HG03045 (cell line): ENCODE measurements around the gene AP3S1.
"Not testable (repeated sequence)": the region's sequence is repeated elsewhere in the genome, so short reads cannot be mapped to it uniquely, and the experiment has no call there.

ENCODE experiments used
- ATAC-seq: cut with Tn5 transposase; IDR thresholded peaks from one replicate; pipeline ENCODE4 v1.9.1; 2021; ENCODE audit warnings: mild to moderate bottlenecking, moderate library complexity; ENCODE audit not compliant: unreplicated experiment

AP3S1 gene

DNA sequence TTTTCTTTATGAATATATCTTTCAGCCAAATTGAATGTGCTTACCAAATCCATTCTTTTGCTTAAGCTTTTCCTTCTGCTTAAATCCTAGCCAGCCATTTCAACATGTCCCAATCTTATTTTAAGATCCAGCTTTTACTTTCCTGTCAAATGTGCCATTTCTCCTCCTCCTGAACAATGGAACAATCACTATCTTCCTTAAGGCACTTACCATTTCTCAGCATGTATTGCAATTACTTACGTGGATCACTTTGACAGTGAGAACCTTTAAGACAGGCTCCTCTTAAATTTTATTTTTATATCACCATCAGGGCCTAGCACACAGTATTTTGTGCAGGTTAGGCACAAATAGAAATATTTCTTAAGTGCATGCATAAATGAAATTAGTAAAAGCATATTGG is 20.9 kb upstream of the AP3S1 start:
- ATAC-seq: no peak

DNA sequence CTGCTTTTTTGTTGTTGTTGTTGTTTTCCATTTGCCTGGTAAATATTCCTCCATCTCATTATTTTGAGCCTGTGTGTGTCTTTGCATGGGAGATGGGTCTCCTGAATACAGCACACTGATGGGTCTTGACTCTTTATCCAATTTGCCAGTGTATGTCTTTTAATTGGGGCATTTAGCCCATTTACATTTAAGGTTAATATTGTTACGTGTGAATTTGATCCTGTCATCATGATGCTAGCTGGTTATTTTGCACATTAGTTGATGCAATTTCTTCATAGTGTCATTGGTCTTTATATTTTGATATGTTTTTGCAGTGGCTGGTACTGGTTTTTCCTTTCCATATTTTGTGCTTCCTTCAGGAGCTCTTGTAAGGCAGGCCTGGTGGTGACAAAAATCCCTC is 16.8 kb upstream of the AP3S1 start:
- ATAC-seq: not testable (repeated sequence)

DNA sequence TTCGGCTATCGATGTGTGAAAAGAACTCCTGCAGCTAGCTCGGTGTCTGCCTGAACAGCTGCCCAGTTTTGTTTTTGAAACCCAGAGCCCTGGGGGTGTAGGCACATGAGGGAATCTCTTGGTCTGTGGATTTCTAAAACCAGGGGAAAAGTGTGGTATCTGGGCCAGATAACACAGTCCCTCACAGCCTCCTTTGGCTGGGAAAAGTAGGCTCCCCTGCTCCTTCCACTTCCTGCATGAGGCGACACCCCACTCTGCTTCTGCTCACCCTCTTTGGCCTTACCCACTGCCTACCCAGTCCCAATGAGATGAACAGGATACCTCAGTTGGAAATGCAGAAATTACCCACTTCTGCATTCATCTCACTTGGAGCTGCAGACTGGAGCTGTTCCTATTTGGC is 15.8 kb upstream of the AP3S1 start:
- no peak for ATAC-seq

DNA sequence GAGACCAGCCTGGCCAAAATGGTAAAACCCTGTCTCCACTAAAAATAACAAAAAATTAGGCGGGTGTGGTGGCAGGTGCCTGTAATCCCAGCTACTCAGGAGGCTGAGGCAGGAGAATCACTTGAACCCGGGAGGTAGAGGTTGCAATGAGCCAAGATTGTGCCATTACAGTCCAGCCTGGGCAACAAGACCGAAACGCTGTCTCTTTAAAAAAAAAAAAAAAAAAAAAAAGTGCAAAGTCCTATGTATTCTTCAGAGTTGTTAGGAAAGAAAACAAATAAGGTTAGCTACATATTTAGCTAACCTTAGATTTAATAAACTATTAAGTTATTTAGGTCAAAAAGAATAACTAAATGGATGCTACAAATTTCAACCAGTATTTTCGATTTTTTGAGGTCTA is 11.8 kb upstream of the AP3S1 start:
- ATAC-seq: no peak

DNA sequence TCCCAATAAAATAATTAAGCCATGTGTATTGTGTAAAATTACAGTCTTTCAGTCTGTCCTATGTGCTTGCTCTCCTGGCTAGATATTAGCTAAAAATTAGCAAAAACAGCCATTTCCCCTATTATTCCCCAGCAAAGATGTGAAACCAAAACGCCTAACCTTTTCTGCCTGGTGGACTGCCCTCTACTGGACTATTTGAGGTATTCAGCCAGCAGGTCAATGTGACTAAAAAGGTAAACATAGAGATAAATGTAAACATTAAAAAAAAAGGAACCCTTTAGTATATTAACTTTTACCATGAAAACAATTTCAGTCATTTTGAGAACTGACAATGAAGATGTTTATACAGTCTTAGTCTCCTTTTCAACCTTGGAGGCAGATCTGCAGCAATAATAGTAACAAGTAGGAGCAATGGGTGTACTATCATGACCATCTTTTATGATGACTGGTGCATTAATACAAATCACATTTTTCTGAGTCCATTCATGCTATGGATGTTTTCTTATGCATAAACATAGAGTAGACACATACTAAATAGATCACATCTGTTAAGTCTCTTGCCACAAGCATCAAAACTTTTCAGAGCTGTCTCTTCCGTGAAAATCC is 10.5 kb upstream of the AP3S1 start:
- ATAC-seq: no peak

DNA sequence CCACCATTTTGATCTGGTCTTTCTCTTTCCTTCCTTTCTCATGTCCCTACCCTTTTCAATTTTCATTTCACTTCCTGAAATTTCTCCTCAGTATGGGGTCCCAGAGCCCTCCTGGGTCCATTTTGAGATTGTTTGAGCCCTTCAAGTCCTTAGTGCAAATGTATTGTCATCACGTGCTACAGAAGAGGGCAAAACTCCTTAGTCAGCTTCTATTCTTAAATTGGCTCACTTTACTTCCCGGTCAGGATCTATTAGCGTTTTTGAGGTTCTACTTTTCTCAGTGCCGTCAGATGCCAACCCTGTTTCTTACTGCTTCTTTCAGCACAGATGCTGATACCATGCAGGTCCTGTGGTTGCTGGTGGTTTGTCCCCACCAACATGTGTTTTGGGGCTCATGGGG is 6.3 kb upstream of the AP3S1 start:
- ATAC-seq: no peak

DNA sequence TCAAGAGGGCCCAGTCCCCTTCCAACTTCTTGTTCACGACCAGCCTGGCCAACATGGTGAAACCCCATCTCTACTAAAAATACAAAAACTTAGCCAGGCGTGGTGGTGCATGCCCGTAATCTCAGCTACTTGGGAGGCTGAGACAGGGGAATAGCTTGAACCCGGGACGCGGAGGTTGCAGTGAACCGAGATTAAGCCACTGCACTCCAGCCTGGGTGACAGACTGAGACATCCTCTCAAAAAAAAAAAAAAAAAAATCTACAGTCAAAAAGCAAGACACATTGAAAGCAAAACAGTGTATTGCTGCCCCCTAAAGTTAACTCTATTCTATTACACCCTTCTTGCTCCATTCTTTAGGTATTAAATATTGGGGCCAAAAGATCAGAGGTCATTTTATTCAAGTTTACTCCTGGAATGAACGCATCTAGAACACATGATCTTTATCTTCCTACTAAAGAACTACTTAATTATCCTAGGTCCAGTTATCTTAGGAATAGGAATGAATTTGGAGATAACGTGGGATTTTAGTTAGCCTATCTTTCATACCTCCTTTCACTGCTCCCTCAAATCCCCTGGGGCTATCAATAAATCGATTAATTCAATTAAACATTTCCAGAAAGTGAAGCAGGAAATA is 2.7 kb upstream of the AP3S1 start:
- ATAC-seq: no peak

DNA sequence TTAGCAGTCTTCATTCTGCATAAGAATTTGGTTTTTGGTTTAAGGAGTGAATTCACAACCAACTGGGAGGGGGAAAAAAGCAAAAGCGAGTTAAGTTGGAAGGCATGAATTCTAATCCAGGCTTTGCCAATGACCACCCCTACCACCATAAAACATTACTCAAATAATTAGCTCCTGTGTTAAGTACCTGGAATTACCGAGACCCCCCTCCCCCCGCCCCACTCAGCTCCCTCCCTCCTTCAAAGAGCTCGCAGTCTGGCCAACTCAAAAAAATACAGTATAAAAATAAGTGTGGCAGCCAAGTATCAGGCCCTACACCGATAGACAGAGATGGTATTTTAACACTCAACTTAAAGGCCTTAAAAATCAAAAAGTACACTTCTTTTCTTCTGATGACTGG is 862 bp upstream of the AP3S1 start:
- no peak for ATAC-seq

DNA sequence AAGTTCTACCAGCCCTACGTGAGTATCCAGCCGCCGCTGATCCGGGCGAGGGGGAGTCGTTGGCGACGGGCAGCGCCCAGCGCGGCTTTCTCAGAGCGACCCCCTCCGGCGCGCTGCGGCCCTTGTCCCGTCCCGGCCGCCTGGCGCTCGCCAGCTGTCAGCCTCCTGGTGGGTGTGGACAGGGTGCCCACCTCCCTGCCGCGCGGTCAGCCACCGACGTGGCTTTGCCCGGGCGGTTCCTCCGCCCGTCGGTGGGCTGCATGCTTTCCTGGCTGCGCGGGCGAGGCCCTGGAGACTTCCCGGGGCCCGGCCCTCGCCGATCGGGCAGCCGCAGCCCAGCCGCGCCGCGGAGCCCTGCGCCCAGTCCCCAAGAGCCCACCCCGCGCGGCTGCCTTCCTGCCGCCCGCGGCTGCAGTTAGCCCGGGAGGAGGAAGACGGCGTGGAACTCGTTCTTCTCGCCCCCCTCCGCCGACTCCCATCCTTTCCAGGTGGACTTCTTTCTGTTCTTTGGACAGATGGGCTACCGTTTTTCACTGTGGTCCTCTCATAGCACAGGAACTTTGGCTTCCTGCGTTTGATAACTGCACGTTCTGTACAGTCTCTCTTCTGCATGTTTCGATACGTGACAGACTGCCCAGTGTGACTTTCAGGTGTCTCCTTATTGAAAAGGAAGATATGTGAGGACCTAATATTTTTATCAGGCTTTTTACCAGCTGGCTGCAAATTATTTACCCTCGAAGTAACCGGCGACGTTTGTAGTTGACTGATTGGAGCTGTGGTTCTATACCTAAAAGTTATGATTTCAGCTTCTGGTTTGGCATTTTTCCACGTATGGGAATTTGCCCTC is 577 bp downstream of the AP3S1 start:
- ATAC-seq: peak; percentile 40

DNA sequence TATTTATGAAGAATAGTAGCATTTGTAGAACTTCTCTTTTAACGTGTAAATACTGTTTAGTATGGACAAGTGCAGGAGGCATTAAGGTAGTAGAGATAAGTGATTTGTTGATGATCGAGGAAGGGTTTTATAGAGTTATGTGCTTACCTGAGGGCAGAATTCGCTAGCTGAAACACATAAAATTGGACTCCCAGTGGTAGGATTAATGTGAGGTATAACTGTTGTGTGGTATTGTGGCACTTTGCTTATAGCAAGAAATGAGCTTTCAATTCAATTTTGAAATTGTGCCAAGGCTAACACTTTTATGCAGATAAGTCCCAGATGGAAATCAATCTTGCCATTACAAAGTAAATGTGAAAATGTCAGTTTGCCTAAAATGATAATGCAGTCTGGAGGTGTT is 1.2 kb downstream of the AP3S1 start:
- ATAC-seq: no peak

DNA sequence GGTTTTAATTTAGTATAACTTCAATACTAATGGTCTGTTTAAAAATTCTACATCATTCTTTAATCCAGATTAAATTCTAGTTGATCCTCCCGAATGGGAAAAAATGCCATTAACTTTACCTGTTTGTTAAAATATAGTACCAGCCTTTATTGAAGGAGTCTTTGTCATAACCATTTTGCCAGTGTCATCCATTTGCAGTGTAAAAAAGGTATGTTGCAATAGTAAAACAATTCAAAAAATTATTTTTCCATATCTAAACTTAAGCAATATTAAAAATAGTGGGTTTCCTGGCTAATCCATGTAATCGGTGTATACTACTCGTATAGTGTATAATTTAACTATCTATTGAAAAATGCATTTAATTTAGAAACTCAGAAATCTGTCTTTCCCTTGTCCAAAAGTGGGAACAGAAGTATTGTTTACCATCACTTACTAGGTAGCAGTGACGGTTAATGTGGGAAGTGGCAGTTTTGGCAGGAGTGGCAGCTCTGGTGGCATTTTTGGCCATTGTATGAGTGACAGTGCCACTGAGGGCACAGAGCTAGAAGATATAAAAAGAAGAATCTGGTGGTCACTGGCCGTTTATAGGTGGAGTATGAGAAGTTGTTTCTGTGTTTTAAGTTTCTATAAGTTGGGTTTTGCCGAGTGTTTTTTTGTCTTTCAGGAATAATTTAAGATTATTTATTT is 1.9 kb downstream of the AP3S1 start:
- no peak for ATAC-seq

DNA sequence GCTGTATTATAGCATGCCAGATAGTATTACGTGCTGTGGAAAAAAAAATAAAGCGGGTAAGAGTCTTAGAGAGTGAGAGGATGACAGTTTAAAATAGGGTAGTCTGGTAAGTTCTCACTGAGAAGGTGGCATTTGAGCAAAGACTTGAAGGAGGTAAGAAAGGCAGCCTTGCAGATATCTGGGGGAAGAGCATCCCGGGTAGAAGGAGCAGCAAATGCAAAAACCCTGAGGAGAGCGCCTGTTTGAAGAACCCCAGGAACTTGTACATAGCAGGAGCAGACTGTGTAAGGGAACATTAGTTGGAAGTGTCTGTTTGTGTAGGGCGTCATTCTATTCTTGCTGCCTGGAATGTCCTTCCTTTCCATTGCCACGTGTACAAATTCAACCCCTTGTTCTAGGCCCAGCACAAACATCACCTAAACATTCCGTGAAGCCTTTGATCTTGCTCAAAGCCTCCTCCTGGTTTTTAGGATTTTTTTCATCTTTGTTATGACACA is 2.6 kb downstream of the AP3S1 start:
- no peak for ATAC-seq

DNA sequence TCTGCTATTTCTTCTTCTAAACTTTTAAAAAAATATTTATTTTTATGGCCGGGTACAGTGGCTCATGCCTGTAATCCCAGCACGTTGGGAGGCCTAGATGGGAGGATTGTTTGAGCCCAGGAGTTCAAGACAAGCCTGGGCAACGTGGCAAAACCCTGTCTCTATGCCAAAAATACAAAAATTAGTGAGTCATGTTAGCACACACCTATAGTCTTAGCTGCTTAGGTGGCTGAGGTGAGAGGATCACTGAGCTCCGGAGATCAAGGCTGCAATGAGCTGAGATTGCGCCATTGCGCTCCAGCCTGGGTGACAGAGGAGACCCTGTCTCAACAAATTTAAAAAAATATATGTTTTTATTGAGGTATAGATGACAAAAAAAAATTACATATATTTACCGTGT is 5.6 kb downstream of the AP3S1 start:
- no peak for ATAC-seq

DNA sequence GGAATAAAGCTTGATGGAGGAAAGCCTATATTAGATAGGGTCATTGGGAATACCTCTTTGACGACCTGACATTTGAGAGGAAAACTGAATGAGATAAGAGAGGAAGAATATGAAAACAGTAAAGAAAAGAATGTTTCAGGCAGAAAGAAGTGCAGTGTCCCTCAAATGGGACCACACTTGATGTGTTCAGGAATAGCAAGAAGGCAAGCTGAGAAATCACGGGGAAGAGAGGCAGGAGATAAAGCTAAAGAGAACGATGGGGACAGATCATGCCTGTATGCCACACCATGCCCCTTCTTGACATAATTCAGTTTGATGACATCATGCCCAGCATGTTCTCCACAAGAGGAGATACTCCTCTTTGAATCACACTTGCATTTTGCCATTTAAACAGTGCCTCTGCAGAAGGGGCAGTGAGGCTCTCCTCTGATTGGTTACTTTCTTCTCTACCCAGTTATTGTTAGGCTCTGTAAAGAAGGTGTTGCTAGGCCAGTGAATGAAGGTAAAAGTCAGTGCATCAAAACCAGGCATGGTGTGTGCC is 7.6 kb downstream of the AP3S1 start:
- no peak for ATAC-seq

DNA sequence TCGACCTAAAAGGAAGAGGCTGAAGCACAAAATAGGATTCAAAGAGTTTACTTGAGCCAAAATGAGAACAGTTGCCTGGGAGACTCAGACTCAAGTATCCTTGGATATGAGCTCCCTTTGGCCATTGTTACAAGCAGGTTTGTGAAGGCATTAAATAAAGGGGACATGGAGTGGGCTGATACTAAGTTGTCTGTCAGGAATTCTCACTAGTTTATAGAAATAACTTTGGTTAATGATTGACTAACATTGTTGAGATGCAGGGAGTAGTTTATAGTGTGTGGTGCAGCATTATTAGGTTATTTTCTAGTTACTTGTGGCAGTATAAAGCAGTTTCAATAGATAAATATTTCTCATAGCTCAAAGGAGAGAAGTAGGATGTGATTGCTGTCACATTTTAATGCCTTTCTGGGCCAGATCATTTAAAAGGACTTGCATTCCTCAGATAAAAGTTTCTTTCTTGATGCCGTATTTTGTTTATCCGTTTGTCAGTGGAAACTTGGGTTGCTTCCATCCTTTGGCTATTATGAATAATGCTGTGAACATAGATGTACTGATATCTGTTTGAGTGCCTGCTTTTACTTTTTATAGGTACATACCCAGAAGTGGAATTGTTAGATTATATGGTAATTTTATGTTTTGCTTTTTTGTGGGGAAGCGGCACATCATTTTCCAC is 9.1 kb downstream of the AP3S1 start:
- ATAC-seq: no peak

DNA sequence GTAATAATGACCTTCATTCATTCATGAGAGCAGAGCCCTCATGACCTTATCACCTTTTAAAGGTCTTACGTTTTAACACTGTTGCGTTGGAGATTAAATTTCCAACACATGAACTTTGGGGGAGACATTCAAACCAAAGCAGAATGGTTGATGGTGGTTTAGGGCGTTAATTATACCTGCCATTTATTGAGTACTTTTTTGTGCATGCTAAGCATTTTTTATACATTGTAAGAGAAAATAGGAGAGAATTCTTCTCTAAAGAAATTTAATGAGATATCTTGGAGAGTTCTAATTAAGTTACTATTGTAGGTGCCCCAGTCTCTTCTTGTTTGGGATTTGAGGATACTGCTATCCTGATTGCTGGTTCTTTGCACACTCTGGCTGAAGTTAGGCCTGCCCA is 12.4 kb downstream of the AP3S1 start:
- ATAC-seq: no peak

DNA sequence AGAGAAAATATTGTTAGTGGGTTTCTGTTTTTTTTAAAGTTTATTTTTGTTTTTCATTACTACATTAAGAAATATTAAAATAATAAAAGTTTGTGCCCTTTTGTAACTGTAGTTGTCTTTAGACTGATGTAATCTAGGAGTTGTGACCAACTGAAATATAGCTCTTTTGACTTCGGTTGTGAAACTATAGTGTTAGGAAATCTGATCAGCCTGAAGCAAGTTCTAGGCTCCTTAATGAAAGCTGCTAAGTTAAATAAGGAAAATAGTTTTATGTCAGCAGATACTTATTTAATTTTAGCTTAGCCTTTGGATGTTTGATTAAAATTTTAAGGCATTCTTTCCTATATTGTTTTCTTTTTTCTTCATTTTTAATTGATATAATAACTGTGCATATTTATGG is 14.2 kb downstream of the AP3S1 start:
- no peak for ATAC-seq

DNA sequence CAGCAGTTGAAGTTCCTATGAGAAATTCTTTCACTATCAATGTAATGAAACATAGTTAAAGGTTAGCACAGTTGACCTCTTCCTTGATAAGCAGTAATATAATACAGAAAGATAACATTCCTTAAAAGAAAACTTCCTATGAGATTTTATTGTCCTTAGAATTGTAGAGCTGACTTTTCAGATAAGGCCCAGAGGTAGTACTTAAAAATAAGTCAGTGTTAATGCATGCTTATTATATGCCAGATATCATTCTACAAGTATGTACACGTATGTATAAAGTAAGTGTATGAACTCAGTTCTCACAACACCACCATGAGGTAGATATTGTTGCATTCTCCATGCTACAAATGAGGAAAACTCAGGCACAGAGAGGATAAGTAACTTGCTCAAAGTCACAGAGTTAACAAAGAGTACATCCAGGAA is 15.3 kb downstream of the AP3S1 start:
- ATAC-seq: no peak

DNA sequence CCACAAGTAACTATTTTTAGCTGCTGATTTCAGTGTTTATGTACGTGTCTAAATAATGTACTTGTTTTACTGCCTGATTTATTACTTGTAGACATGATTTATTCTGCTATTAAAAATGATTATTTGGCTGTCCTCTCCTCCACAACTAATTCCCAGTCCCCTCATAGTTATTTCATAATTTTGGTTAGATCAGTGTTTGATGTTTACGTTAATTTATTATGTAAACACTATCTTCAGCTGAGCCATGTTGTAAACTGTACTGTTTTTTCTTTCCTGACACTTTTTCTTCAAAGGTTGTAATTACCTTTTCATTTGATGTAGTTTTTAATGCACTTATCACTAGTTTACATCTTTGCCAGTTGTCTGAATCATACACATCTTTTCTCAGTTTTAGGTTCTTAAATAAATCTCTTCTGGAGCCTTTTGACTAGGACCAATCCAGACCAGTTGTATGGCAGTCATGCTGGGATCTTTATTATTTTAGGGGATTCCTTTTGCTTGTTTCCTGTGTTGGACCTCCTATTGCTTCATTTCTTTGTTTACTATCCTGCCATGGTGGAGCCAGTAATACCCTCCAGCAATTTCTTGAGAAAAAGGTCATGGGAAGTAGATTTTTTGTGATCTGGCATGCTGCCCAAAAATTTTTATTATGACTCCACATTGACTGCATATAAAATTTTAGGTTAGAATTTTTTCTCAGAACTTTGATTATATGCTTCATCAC is 16.1 kb downstream of the AP3S1 start:
- ATAC-seq: no peak

DNA sequence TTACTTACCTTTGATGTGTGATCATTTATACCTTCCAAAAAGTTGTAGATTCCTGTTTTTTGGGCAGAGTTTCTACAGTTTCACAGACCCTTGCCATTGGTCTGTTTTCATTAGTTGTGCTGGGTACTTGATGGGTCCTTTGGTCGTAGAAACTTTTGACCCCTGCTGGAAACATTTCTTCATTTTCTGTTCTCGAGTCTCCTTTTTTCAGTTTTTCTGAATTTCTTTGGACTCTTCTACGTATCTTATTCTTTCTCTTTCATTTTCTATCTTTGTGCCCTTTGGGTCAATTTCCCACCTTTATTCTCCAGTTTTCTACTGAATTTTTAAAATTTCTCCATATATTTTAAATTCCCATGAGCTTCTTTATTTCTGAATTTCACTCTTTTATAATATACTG is 16.7 kb downstream of the AP3S1 start:
- ATAC-seq: no peak
